ENCODE results near the gene DMRT3. TPM values are rescaled to one million over a fixed set of nuclear protein-coding genes. Genes with fewer than 3 reads are reported as not detected.

The DMRT3 gene
- total and polyA plus RNA-seq, 11 donors, result 0.15 TPM; not detected in 10

DNA sequence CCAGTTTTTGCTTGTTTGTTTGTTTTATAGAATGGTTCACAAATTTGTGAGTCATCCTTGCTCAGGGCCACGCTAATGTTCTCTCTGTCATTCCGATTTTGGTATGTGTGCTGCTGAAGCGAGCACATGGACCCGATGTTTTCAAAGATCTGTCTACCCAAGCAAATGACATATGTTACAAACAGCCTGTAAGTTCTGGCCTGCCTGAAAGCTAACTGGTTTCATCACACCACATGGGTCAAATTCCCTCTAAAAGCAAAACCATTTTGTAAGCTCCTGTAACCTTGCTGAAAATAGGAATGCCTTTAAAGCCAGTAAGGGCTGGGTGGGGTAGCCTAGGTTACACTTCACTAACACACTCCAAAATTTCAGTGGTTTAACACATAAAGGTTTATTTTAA, 25.4 kb downstream of the DMRT3 start:
- DNase-seq (no peak), ATAC-seq (no peak)
- Histone ChIP-seq H3K27me3 (peaks cover 0 to 17% (median 1%) of the 10 kb centered on the region in 9 donors), H3K4me3 (no peak overlapping the region), H3K27ac (no peak overlapping the region), H3K36me3 (no peaks in the 10 kb centered on the region), H3K9me3 (peaks cover 0 to 8% (median 0%) of the 10 kb centered on the region in 12 donors), H3K4me1 (peaks cover 0 to 9% (median 0%) of the 10 kb centered on the region in 12 donors)
- WGBS, 4 donors, result 81 to 90% (median 90%) methylated on average over 4 of the region's 4 CpGs
- TF ChIP-seq, protein P1, sequence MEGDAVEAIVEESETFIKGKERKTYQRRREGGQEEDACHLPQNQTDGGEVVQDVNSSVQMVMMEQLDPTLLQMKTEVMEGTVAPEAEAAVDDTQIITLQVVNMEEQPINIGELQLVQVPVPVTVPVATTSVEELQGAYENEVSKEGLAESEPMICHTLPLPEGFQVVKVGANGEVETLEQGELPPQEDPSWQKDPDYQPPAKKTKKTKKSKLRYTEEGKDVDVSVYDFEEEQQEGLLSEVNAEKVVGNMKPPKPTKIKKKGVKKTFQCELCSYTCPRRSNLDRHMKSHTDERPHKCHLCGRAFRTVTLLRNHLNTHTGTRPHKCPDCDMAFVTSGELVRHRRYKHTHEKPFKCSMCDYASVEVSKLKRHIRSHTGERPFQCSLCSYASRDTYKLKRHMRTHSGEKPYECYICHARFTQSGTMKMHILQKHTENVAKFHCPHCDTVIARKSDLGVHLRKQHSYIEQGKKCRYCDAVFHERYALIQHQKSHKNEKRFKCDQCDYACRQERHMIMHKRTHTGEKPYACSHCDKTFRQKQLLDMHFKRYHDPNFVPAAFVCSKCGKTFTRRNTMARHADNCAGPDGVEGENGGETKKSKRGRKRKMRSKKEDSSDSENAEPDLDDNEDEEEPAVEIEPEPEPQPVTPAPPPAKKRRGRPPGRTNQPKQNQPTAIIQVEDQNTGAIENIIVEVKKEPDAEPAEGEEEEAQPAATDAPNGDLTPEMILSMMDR (IDR thresholded peaks at IDR 0.05), result no peak
- no peak for TF ChIP-seq POLR2A (IDR thresholded peaks at IDR 0.05)
- intact Hi-C loops (cut with DNase I), result loop anchor here in 7 of 10 donors (10.0 kb wide), 5 partner anchors 387 to 657 kb away; no protein-coding TSS in a partner anchor

GRCh38 chr9:1002678-1003077, 26.2 kb downstream of the DMRT3 start:
- DNase-seq (no peak), ATAC-seq (no peak)
- no peaks in the 10 kb centered on the region for H3K36me3 ChIP-seq
- intact Hi-C loops (cut with DNase I), result loop anchor here in 7 of 10 donors (10.0 kb wide), 5 partner anchors 388 to 658 kb away; no protein-coding TSS in a partner anchor
- H3K27ac ChIP-seq, result no peak overlapping the region
- H3K27me3 ChIP-seq, result peaks cover 0 to 25% (median 4%) of the 10 kb centered on the region in 9 donors
- no peak overlapping the region for H3K4me3 ChIP-seq
- peaks cover 0 to 7% (median 0%) of the 10 kb centered on the region in 12 donors for H3K9me3 ChIP-seq
- no peak for TF ChIP-seq POLR2A (IDR thresholded peaks at IDR 0.05)
- TF ChIP-seq, protein P1 (IDR thresholded peaks at IDR 0.05), result no peak
- 78 to 93% (median 85%) methylated on average over 2 of the region's 2 CpGs for WGBS, 4 donors
- peaks cover 0 to 9% (median 0%) of the 10 kb centered on the region in 12 donors for H3K4me1 ChIP-seq

DNA sequence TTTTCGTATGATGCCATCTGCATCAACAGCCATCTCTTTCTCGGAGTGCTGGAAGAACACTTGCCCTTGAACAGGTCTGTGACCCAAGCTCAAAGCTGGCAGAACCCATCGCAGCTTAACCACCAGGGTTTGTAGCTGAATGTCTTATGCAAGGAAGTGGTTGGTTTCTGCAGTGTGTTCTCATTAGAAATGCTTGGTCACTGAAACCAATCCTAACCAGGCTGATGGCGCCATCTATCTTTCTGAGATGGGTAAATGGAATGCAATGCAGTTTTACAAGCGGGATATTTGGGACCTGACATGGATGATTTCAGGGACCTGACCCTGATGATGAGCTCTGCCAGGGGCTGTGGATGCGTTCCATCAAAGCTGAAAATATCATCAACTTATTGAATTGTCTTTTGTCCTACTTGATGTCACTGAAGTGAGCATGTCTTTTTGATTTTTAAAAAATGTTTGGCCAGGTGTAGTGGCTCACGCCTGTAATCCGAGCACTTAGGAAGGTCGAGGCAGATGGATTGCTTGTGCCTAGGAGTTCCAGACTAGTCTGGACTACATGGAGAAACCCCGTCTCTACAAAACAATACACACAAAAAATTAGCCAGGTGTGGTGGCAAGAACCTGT, 28.7 kb downstream of the DMRT3 start:
- TF ChIP-seq, protein P1 (IDR thresholded peaks at IDR 0.05), result peak; percentile 32 to 63 (median 48)
- TF ChIP-seq POLR2A (IDR thresholded peaks at IDR 0.05), result no peak
- Histone ChIP-seq H3K4me1 (peaks cover 0 to 8% (median 0%) of the 10 kb centered on the region in 12 donors), H3K9me3 (no peaks in the 10 kb centered on the region), H3K27ac (no peak overlapping the region), H3K27me3 (peaks cover 0 to 43% (median 4%) of the 10 kb centered on the region in 9 donors), H3K4me3 (no peak overlapping the region), H3K36me3 (no peaks in the 10 kb centered on the region)
- ATAC-seq (peak in 2 of 4 donors; percentile 36 to 47), DNase-seq (no peak)
- intact Hi-C loops (cut with DNase I), result loop anchor here (2.0 to 10.0 kb wide), 9 partner anchors 110 to 660 kb away; no protein-coding TSS in a partner anchor
- 55 to 62% (median 59%) methylated on average over 10 of the region's 10 CpGs for WGBS, 4 donors

- TF ChIP-seq, protein P1 (IDR thresholded peaks at IDR 0.05), result no peak
- no peak for TF ChIP-seq POLR2A (IDR thresholded peaks at IDR 0.05)
- intact Hi-C loops (cut with DNase I), result loop anchor here (5.0 to 10.0 kb wide), 8 partner anchors 115 to 663 kb away; no protein-coding TSS in a partner anchor
- DNase-seq, result no peak
- peaks cover 0 to 51% (median 4%) of the 10 kb centered on the region in 9 donors for H3K27me3 ChIP-seq
- no peak for ATAC-seq
- H3K4me3 ChIP-seq, result no peak overlapping the region
- H3K9me3 ChIP-seq, result no peaks in the 10 kb centered on the region
- H3K36me3 ChIP-seq, result no peaks in the 10 kb centered on the region
- H3K27ac ChIP-seq, result no peak overlapping the region
- WGBS, 4 donors, result 84 to 91% (median 87%) methylated on average over 3 of the region's 3 CpGs
- H3K4me1 ChIP-seq, result peaks cover 0 to 8% (median 0%) of the 10 kb centered on the region in 12 donors
Observed at GRCh38 chr9:1007312-1007711, 30.9 kb downstream of the DMRT3 start.

All from heart left ventricle (tissue), 16 donors.